Hepatocyte (in vitro differentiated cells): ENCODE results near the gene CEACAM1.

Experiments
- EZH2 ChIP-seq: fragments of 200-600 bp; sonication (generic); IDR thresholded peaks from 2 replicates; pipeline ENCODE4 v1.6.1; 2016; ENCODE audit warnings: antibody characterized with exemption, mild to moderate bottlenecking, borderline replicate concordance
- EZH2phosphoT487 ChIP-seq: fragments of 200-600 bp; sonication (generic); IDR thresholded peaks from one replicate; pipeline ENCODE4 v1.6.1; 2018; ENCODE audit warnings: antibody characterized with exemption, mild to moderate bottlenecking, low read depth, moderate library complexity; ENCODE audit not compliant: unreplicated experiment, severe bottlenecking
- TF ChIP-seq, protein P1 (sequence below): fragments of 200-600 bp; sonication (generic); IDR thresholded peaks from 2 replicates; pipeline ENCODE4 v1.5.1; 2016; ENCODE audit warnings: antibody characterized with exemption, mild to moderate bottlenecking; ENCODE audit not compliant: poor library complexity

- TF ChIP-seq EZH2 (no peak), EZH2phosphoT487 (no peak)
- TF ChIP-seq, protein P1, sequence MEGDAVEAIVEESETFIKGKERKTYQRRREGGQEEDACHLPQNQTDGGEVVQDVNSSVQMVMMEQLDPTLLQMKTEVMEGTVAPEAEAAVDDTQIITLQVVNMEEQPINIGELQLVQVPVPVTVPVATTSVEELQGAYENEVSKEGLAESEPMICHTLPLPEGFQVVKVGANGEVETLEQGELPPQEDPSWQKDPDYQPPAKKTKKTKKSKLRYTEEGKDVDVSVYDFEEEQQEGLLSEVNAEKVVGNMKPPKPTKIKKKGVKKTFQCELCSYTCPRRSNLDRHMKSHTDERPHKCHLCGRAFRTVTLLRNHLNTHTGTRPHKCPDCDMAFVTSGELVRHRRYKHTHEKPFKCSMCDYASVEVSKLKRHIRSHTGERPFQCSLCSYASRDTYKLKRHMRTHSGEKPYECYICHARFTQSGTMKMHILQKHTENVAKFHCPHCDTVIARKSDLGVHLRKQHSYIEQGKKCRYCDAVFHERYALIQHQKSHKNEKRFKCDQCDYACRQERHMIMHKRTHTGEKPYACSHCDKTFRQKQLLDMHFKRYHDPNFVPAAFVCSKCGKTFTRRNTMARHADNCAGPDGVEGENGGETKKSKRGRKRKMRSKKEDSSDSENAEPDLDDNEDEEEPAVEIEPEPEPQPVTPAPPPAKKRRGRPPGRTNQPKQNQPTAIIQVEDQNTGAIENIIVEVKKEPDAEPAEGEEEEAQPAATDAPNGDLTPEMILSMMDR: no peak
Measured at GRCh38 chr19:42461700-42462324, 66.5 kb downstream of the CEACAM1 start.
